Neural cell (in vitro differentiated cells): ENCODE measurements around the gene OLFML3.

Experiments
- EP300 ChIP-seq: fragments of 450-650 bp; conservative IDR thresholded peaks from 2 replicates; pipeline ENCODE4 v1.6.1; 2014; ENCODE audit warnings: antibody characterized with exemption, mild to moderate bottlenecking, moderate library complexity; ENCODE audit not compliant: poor library complexity, severe bottlenecking
- EZH2 ChIP-seq: fragments of 200-600, 300-800 bp; shearing (Covaris generic), sonication (generic); IDR thresholded peaks from 2 replicates; pipeline ENCODE4 v1.6.1; 2014; ENCODE audit warnings: antibody characterized with exemption, low read length, borderline replicate concordance, mild to moderate bottlenecking; ENCODE audit not compliant: insufficient read depth, poor library complexity, severe bottlenecking
- MXI1 ChIP-seq: fragments of 450-650 bp; conservative IDR thresholded peaks from 2 replicates; pipeline ENCODE4 v1.6.1; 2014; ENCODE audit warnings: antibody characterized with exemption, mild to moderate bottlenecking; ENCODE audit not compliant: poor library complexity, severe bottlenecking
- POLR2AphosphoS5 ChIP-seq: IDR thresholded peaks from 2 replicates; pipeline ENCODE4 v1.6.1; 2012
- RAD21 ChIP-seq: fragments of 450-650 bp; conservative IDR thresholded peaks from 2 replicates; pipeline ENCODE4 v1.6.1; 2014; ENCODE audit warnings: antibody characterized with exemption, mild to moderate bottlenecking, moderate library complexity
- TF ChIP-seq, protein P1 (sequence below): IDR thresholded peaks from 2 replicates; pipeline ENCODE4 v1.6.1; 2012; ENCODE audit warnings: borderline replicate concordance
- TF ChIP-seq, protein P2 (sequence below): fragments of 450-650 bp; IDR thresholded peaks from 2 replicates; pipeline ENCODE4 v1.5.1; 2014; ENCODE audit warnings: antibody characterized with exemption, mild to moderate bottlenecking, moderate library complexity; ENCODE audit not compliant: poor library complexity, severe bottlenecking

DNA sequence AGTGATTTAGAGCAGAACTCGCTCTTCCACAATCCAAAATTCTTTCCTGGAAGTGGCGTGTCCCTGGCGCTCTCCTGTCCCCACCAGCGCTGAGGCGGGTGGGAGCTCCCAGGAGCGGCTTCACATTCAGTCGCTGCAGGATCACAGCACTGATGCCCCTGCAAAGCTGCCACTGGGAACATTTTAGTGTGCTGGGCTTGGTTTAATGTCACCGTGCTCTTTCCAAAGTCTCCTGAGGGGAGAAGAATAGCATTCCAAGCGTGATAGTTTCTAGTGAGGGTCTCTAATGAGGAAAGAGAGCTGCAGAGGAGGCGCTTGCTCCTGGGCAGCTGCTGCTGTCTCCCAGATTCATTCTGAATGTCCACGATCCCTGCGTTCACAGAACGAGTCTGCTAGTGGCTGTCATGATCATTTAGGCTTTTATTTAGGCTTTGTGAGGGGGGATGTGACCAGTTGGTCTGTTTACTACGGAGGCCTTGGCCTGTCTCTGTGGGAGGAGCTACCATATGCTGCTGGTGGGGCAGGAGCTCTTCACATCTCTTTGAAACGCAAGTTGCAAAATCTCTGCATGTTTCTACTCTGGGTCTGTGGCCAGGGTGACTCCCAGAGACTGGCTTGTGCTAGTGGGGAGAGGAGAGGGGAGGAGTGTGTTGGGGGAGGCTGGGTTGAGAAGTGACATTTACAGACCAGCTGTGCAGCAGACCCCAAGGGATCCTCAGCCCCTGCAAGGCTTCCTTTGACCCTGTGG lies 23.4 kb downstream of the OLFML3 start:
- TF ChIP-seq, protein P1, sequence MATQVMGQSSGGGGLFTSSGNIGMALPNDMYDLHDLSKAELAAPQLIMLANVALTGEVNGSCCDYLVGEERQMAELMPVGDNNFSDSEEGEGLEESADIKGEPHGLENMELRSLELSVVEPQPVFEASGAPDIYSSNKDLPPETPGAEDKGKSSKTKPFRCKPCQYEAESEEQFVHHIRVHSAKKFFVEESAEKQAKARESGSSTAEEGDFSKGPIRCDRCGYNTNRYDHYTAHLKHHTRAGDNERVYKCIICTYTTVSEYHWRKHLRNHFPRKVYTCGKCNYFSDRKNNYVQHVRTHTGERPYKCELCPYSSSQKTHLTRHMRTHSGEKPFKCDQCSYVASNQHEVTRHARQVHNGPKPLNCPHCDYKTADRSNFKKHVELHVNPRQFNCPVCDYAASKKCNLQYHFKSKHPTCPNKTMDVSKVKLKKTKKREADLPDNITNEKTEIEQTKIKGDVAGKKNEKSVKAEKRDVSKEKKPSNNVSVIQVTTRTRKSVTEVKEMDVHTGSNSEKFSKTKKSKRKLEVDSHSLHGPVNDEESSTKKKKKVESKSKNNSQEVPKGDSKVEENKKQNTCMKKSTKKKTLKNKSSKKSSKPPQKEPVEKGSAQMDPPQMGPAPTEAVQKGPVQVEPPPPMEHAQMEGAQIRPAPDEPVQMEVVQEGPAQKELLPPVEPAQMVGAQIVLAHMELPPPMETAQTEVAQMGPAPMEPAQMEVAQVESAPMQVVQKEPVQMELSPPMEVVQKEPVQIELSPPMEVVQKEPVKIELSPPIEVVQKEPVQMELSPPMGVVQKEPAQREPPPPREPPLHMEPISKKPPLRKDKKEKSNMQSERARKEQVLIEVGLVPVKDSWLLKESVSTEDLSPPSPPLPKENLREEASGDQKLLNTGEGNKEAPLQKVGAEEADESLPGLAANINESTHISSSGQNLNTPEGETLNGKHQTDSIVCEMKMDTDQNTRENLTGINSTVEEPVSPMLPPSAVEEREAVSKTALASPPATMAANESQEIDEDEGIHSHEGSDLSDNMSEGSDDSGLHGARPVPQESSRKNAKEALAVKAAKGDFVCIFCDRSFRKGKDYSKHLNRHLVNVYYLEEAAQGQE = no peak
- TF ChIP-seq EP300 (no peak), EZH2 (no peak), POLR2AphosphoS5 (no peak), MXI1 (no peak), RAD21 (no peak)
- TF ChIP-seq, protein P2, sequence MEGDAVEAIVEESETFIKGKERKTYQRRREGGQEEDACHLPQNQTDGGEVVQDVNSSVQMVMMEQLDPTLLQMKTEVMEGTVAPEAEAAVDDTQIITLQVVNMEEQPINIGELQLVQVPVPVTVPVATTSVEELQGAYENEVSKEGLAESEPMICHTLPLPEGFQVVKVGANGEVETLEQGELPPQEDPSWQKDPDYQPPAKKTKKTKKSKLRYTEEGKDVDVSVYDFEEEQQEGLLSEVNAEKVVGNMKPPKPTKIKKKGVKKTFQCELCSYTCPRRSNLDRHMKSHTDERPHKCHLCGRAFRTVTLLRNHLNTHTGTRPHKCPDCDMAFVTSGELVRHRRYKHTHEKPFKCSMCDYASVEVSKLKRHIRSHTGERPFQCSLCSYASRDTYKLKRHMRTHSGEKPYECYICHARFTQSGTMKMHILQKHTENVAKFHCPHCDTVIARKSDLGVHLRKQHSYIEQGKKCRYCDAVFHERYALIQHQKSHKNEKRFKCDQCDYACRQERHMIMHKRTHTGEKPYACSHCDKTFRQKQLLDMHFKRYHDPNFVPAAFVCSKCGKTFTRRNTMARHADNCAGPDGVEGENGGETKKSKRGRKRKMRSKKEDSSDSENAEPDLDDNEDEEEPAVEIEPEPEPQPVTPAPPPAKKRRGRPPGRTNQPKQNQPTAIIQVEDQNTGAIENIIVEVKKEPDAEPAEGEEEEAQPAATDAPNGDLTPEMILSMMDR = no peak
